ENCODE data around the gene ZNHIT2.

Gene ZNHIT2

DNA sequence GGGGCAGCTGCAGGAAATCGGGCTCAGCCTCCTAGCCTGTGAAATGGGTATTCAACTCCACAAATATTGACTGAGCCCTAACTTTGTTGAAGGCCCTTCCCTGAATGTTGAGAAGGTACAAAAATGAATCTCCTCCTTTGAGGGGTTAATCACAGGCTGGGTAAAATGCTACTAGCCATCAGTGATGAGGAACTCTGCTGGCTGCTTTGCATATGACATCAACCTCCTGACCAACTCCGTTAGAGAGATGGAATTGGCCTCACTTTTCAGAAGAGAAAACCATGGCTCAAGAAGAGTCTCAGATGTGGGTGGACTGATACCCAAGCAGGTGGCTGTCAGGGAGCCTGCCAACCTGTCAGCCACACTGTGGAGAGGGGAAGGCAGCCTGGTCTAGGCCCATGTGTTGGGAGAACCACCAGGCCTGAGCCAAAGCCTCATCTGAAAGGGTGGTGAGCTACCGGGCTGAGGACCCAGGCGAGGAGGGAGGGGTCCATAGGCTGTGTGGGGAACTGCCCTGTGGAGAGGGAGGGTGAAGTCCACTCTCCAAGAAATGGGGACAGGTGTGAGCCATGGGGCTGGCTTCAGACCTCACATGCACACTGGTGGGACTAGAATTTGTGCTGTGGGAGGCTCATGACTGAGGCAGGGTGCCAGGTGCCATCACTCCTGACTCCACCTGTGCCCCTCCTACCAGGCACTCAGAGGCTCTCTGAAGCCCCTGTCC lies 45.4 kb downstream of the ZNHIT2 start:
- no peak for DNase-seq (ENCODE audit: low spot score)

DNA sequence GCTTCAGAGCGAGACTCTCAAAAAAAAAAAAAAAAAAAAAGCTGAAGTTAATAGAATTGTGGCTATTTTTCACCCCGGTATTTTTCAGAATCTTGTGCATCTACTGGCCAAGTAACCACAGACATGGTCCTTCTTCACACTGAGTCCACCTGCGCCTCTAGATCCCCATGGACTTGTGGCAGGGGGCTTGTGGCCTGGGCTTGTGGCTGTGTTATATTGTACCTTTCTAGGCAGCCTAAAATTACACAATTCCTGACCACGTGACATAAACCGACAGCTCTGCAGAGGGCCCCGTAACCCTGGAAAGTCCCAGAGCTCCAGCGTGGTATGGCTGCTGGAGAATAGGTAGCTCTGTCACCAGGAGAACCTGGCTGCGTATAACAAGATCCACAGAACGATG lies 48.3 kb downstream of the ZNHIT2 start:
- DNase-seq (ENCODE audit: low spot score), result no peak

DNA sequence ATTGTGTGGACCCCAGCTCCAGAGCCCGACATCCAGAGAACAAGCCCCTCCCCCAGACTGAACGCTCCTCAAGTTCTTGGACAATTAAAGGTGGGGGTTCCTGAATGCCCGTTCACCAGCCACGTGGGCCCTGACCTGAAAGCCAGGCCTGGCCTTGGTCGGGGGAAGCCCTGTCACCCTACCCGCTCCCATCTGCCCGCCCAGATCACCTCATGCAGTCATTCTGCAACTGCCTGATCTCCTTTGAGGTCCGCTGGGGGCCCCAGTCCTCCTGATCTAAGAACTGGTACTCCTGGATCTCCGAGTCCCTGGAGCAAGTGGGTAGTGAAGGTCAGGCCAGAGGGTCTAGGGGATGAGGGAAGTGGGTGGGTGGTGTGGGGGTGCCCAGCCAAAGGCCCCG lies 50.1 kb downstream of the ZNHIT2 start:
- no peak for DNase-seq (ENCODE audit: low spot score)

DNA sequence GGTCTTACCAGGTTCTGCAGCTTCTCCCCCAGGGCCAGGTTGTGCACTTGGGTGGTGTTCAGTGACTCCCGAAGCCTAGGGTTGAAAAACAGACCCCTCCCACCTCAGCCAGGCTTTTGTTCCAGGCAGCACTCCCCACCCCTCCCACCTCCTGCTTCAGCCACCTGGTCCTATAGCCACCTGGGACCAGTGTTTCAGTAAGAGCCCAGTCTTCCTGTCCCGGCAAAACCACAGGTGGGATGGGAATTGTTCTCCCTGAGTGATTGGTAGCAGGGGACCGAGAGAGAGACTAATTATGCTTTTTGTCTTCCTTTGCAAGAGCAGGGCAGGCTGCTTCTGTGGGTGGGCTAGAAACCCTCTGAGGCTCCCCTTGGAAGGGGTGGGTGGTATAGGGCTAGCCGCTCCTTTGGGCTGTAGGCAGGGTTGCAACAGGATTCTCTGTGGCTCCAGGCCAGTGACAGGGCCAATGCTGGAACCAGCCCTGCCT lies 50.7 kb downstream of the ZNHIT2 start:
- DNase-seq (ENCODE audit: low spot score), result no peak
